ENCODE data around the gene NAGLU.

The NAGLU gene

DNA sequence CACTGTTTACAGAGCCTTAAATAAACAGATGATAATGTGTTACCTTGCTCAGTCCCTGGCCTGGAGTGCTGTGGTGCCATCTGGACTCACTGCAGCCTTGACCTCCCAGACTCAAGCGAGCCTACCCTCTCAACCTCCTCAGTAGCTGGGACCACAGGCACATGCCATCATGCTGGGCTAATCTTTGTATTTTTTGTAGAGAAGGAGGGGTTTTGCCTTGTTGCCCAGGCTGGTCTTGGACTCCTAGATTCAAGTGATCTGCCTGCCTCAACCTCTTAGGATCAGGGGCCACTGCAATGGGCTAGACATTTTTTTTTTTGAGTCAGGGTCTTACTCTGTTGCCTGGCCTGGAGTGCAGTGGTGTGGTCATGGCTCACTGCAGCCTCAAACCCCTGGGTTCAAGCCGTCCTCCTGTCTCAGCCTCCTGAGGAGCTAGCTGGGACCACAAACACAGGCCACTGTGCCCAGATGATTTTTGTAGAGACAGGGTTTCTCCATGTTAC lies 5.0 kb upstream of the NAGLU start:
- no peak for DNase-seq (ENCODE audit: extremely low spot score)
- TF ChIP-seq, protein P1, sequence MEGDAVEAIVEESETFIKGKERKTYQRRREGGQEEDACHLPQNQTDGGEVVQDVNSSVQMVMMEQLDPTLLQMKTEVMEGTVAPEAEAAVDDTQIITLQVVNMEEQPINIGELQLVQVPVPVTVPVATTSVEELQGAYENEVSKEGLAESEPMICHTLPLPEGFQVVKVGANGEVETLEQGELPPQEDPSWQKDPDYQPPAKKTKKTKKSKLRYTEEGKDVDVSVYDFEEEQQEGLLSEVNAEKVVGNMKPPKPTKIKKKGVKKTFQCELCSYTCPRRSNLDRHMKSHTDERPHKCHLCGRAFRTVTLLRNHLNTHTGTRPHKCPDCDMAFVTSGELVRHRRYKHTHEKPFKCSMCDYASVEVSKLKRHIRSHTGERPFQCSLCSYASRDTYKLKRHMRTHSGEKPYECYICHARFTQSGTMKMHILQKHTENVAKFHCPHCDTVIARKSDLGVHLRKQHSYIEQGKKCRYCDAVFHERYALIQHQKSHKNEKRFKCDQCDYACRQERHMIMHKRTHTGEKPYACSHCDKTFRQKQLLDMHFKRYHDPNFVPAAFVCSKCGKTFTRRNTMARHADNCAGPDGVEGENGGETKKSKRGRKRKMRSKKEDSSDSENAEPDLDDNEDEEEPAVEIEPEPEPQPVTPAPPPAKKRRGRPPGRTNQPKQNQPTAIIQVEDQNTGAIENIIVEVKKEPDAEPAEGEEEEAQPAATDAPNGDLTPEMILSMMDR (IDR thresholded peaks at IDR 0.05; ENCODE audit: control extremely low read depth, extremely low read depth, low read depth, missing control alignments), result no peak
- ChIA-PET CTCF (interaction anchor here (0.8 to 1.5 kb wide), 6 partner anchors 10 to 218 kb away, joined by 3 to 4 read pairs (median 3); no protein-coding TSS in a partner anchor), POLR2A (no interaction called here)

- POLR2A ChIA-PET, result no interaction called here
- TF ChIP-seq, protein P1 (IDR thresholded peaks at IDR 0.05; ENCODE audit: control extremely low read depth, extremely low read depth, low read depth, missing control alignments), result peak; percentile 47
- peak; percentile 60 for DNase-seq (ENCODE audit: extremely low spot score)
- CTCF ChIA-PET, result interaction anchor here (1.3 to 1.7 kb wide), 3 partner anchors 17 to 232 kb away, joined by 3 to 4 read pairs (median 3); no protein-coding TSS in a partner anchor
Observed at GRCh38 chr17:42531455-42532354, 4.3 kb upstream of the NAGLU start.

- ChIA-PET POLR2A (interaction anchor here (0.6 to 1.4 kb wide), 3 partner anchors 64 to 826 kb away, joined by 3 to 5 read pairs (median 3); no protein-coding TSS in a partner anchor), CTCF (interaction anchor here (1.2 to 2.5 kb wide), 4 partner anchors 8 to 48 kb away, joined by 3 to 12 read pairs (median 7); no protein-coding TSS in a partner anchor)
- DNase-seq (ENCODE audit: extremely low spot score), result no peak
- TF ChIP-seq, protein P1 (IDR thresholded peaks at IDR 0.05; ENCODE audit: control extremely low read depth, extremely low read depth, low read depth, missing control alignments), result no peak
Observed at GRCh38 chr17:42535155-42536047, 640 bp upstream of the NAGLU start.

DNA sequence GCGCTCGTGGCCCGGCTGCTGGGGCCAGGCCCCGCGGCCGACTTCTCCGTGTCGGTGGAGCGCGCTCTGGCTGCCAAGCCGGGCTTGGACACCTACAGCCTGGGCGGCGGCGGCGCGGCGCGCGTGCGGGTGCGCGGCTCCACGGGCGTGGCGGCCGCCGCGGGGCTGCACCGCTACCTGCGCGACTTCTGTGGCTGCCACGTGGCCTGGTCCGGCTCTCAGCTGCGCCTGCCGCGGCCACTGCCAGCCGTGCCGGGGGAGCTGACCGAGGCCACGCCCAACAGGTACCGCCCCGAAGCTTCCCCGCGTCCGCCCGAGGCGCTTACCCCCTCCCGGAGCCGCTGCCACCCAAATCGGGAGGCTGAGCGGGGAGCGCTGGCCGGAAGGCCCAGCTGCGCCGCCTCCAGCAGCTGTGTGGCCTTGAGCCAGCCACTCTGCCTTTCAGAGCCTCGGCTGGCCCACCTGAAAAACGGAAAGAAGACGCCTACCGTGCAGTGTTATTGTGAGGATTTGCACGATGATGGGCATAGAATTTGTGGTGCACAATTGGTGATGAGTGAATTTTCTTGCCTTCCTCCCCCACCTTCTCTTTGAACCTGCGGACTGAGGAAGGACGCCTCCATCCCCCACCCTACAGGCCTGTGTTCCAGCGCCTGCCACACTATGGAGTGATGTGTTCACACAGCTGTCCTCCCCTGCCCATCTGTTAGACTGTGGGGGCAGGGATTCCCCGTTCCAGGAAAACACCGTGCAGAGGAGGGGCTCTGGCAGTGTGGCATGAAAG lies 523 bp downstream of the NAGLU start:
- ChIA-PET POLR2A (interaction anchor here (0.7 to 1.4 kb wide), 11 partner anchors 9 to 825 kb away, joined by 3 to 5 read pairs (median 3); partner anchors contain the start of genes MLX, STAT3 and VPS25), CTCF (interaction anchor here (1.0 to 2.5 kb wide), 5 partner anchors 9 to 47 kb away, joined by 3 to 12 read pairs (median 3); no protein-coding TSS in a partner anchor)
- peak; percentile 93 for DNase-seq (ENCODE audit: extremely low spot score)
- TF ChIP-seq, protein P1 (IDR thresholded peaks at IDR 0.05; ENCODE audit: control extremely low read depth, extremely low read depth, low read depth, missing control alignments), result no peak

GRCh38 chr17:42537156-42537805 lies 1.2 kb downstream of the NAGLU start:
- TF ChIP-seq, protein P1 (IDR thresholded peaks at IDR 0.05; ENCODE audit: control extremely low read depth, extremely low read depth, low read depth, missing control alignments), result no peak
- ChIA-PET POLR2A (interaction anchor here (0.7 to 1.3 kb wide), 4 partner anchors 10 to 148 kb away, joined by 3 to 4 read pairs (median 3); partner anchors contain the start of gene STAT3), CTCF (interaction anchor here (1.8 to 2.5 kb wide), 2 partner anchors 10 to 11 kb away, joined by 11 to 12 read pairs; no protein-coding TSS in a partner anchor)
- DNase-seq (ENCODE audit: extremely low spot score), result no peak
